NCI-H2029 treated with DMSO at 0.1 percent for 48 hours (cell line): ENCODE results near the gene GLA.

Experiments used
- DNase-seq: peaks from one replicate; lab custom pipeline; 2025; lab: John Stamatoyannopoulos, UW

GLA gene

GRCh38 chrX:101349193-101349562 is 58.5 kb downstream of the GLA start:
- DNase-seq: no peak

GRCh38 chrX:101348452-101349192 is 59.1 kb downstream of the GLA start, which contains the start of gene TIMM8A:
TIMM8A (minus strand) TSS chrX:101348742; CDS start chrX:101348664, 78 bp downstream.
- peak; percentile 49 for DNase-seq

- no peak for DNase-seq
Measured at GRCh38 chrX:101347859-101348451, 59.8 kb downstream of the GLA start.
